ENCODE measurements around the gene AMPD3.
"Not testable (repeated sequence)": the region's sequence is repeated elsewhere in the genome, so short reads cannot be mapped to it uniquely, and the experiment has no call there.

The AMPD3 gene

GRCh38 chr11:10436224-10436623 is 18.8 kb upstream of the AMPD3 start:
- H3K4me2 ChIP-seq: no peak overlapping the region

GRCh38 chr11:10436683-10437082 is 18.4 kb upstream of the AMPD3 start:
- H3K27me3 ChIP-seq, H3K4me3 ChIP-seq, H3K27ac ChIP-seq, H3K36me3 ChIP-seq, H3K9ac ChIP-seq, H4K20me1 ChIP-seq, H3K9me3 ChIP-seq, H3K4me2 ChIP-seq: not testable (repeated sequence)
- peaks cover 15% of the 10 kb centered on the region for H3K4me1 ChIP-seq

More at GRCh38 chr11:10436224-10436623, 18.8 kb upstream of the AMPD3 start:
- H3K36me3 ChIP-seq: no peaks in the 10 kb centered on the region
- no peak overlapping the region for H3K9ac ChIP-seq
- H4K20me1 ChIP-seq: no peaks in the 10 kb centered on the region
- no peak for TF ChIP-seq Cebpa-rat (IDR thresholded peaks at IDR 0.05)
- H3K27me3 ChIP-seq: no peaks in the 10 kb centered on the region
- no peak overlapping the region for H3K27ac ChIP-seq
- no peaks in the 10 kb centered on the region for H3K9me3 ChIP-seq
- H3K4me1 ChIP-seq: peaks cover 10% of the 10 kb centered on the region
- no peak overlapping the region for H3K4me3 ChIP-seq

GRCh38 chr11:10438458-10438857 is 16.6 kb upstream of the AMPD3 start:
- Histone ChIP-seq H3K4me2 (no peak overlapping the region), H3K27ac (no peak overlapping the region), H4K20me1 (no peaks in the 10 kb centered on the region), H3K4me3 (no peak overlapping the region), H3K36me3 (no peaks in the 10 kb centered on the region), H3K4me1 (peaks cover 33% of the 10 kb centered on the region), H3K9me3 (no peaks in the 10 kb centered on the region), H3K9ac (no peak overlapping the region), H3K27me3 (no peaks in the 10 kb centered on the region)
- TF ChIP-seq Cebpa-rat (IDR thresholded peaks at IDR 0.05): no peak

- no peak overlapping the region for H3K27ac ChIP-seq
- H3K27me3 ChIP-seq: no peaks in the 10 kb centered on the region
- H3K36me3 ChIP-seq: no peaks in the 10 kb centered on the region
- no peaks in the 10 kb centered on the region for H4K20me1 ChIP-seq
- no peaks in the 10 kb centered on the region for H3K9me3 ChIP-seq
- peaks cover 41% of the 10 kb centered on the region for H3K4me1 ChIP-seq
- H3K9ac ChIP-seq: no peak overlapping the region
- no peak overlapping the region for H3K4me3 ChIP-seq
- TF ChIP-seq Cebpa-rat (IDR thresholded peaks at IDR 0.05): no peak
- no peak overlapping the region for H3K4me2 ChIP-seq
Measured at GRCh38 chr11:10439351-10439750, 15.7 kb upstream of the AMPD3 start.

- Histone ChIP-seq H3K27ac (no peak overlapping the region), H3K27me3 (no peaks in the 10 kb centered on the region), H4K20me1 (no peaks in the 10 kb centered on the region), H3K9me3 (no peaks in the 10 kb centered on the region), H3K36me3 (no peaks in the 10 kb centered on the region), H3K9ac (no peak overlapping the region), H3K4me3 (no peak overlapping the region), H3K4me2 (no peak overlapping the region), H3K4me1 (peaks cover 45% of the 10 kb centered on the region)
- no peak for TF ChIP-seq Cebpa-rat (IDR thresholded peaks at IDR 0.05)
Measured at GRCh38 chr11:10439924-10440323, 15.1 kb upstream of the AMPD3 start.

GRCh38 chr11:10440401-10440800 is 14.7 kb upstream of the AMPD3 start:
- no peak for TF ChIP-seq Cebpa-rat (IDR thresholded peaks at IDR 0.05)
- Histone ChIP-seq H3K27ac (no peak overlapping the region), H3K4me1 (peaks cover 49% of the 10 kb centered on the region), H4K20me1 (no peaks in the 10 kb centered on the region), H3K4me2 (no peak overlapping the region), H3K9ac (no peak overlapping the region), H3K4me3 (no peak overlapping the region), H3K36me3 (no peaks in the 10 kb centered on the region), H3K9me3 (no peaks in the 10 kb centered on the region), H3K27me3 (no peaks in the 10 kb centered on the region)

GRCh38 chr11:10441091-10441490 is 14.0 kb upstream of the AMPD3 start:
- Histone ChIP-seq H3K4me2 (peak overlapping the region; percentile 62; the same call in 1 of the 2 replicates), H3K36me3 (no peaks in the 10 kb centered on the region), H3K4me3 (no peak overlapping the region), H3K27ac (no peak overlapping the region), H3K4me1 (peaks cover 47% of the 10 kb centered on the region), H4K20me1 (no peaks in the 10 kb centered on the region), H3K27me3 (no peaks in the 10 kb centered on the region), H3K9me3 (no peaks in the 10 kb centered on the region), H3K9ac (no peak overlapping the region)
- no peak for TF ChIP-seq Cebpa-rat (IDR thresholded peaks at IDR 0.05)

GRCh38 chr11:10441652-10442503 is 13.2 kb upstream of the AMPD3 start:
- H3K27me3 ChIP-seq: no peaks in the 10 kb centered on the region
- no peak overlapping the region; the same call in 1 of the 2 replicates for H3K4me3 ChIP-seq
- no peaks in the 10 kb centered on the region for H3K36me3 ChIP-seq
- H3K27ac ChIP-seq: peak overlapping the region; percentile 70
- peaks cover 42% of the 10 kb centered on the region for H3K4me1 ChIP-seq
- no peak for TF ChIP-seq Cebpa-rat (IDR thresholded peaks at IDR 0.05)
- no peaks in the 10 kb centered on the region for H4K20me1 ChIP-seq
- H3K4me2 ChIP-seq: peak overlapping the region; percentile 62
- H3K9me3 ChIP-seq: no peaks in the 10 kb centered on the region
- no peak overlapping the region; the same call in 1 of the 2 replicates for H3K9ac ChIP-seq

GRCh38 chr11:10443152-10443551 is 11.9 kb upstream of the AMPD3 start:
- H3K4me2 ChIP-seq: no peak overlapping the region; the same call in 1 of the 2 replicates
- no peak overlapping the region for H3K9ac ChIP-seq
- no peaks in the 10 kb centered on the region for H4K20me1 ChIP-seq
- H3K9me3 ChIP-seq: no peaks in the 10 kb centered on the region
- H3K27me3 ChIP-seq: no peaks in the 10 kb centered on the region
- H3K27ac ChIP-seq: no peak overlapping the region
- H3K4me1 ChIP-seq: peaks cover 42% of the 10 kb centered on the region
- H3K4me3 ChIP-seq: no peak overlapping the region
- no peak for TF ChIP-seq Cebpa-rat (IDR thresholded peaks at IDR 0.05)
- H3K36me3 ChIP-seq: no peaks in the 10 kb centered on the region

- Histone ChIP-seq H4K20me1 (no peaks in the 10 kb centered on the region), H3K9me3 (no peaks in the 10 kb centered on the region), H3K27ac (no peak overlapping the region), H3K4me3 (no peak overlapping the region), H3K4me1 (peaks cover 42% of the 10 kb centered on the region), H3K27me3 (no peaks in the 10 kb centered on the region), H3K36me3 (no peaks in the 10 kb centered on the region), H3K4me2 (peak overlapping the region; percentile 44), H3K9ac (no peak overlapping the region)
- TF ChIP-seq Cebpa-rat (IDR thresholded peaks at IDR 0.05): peak; percentile 72; the same call in 1 of the 2 replicates
Measured at GRCh38 chr11:10443721-10444235, 11.3 kb upstream of the AMPD3 start.

All from BLaER1 (cell line).